GM19452 (cell line): ENCODE results near the gene CHRNA4.

Source experiments
- ATAC-seq: cut with Tn5 transposase; IDR thresholded peaks from one replicate; pipeline ENCODE4 v1.9.1; 2021; ENCODE audit not compliant: unreplicated experiment

CHRNA4 gene

GRCh38 chr20:63322146-63322932 lies 38.8 kb downstream of the CHRNA4 start:
- no peak for ATAC-seq

GRCh38 chr20:63321148-63321831 lies 39.9 kb downstream of the CHRNA4 start:
- no peak for ATAC-seq

DNA sequence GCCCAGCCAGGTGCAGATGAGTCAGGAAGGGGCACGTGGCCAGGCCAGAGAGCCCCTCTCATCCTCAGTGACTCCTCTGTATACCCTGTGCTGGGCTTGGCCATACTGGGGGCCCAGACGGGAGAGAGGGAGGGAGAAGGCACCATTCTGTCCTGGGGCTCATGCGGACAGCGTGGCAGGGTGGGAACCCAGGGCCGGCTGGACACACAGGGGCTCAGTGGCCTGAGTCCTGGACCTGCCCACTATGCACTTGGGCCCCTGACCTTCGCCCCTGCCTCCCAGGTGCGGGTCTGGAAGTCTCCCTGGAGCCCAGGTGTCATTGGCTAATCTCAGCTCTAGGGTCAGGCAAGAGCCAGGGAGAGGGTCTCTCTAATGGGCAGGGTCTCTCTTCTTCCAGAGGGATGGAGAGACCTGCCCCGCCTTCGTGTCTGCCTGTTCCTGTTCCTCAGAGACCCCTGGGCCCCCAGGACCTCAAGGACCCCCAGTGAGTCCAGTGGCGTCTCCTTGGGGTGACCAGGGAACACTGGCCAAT lies 40.5 kb downstream of the CHRNA4 start:
- no peak for ATAC-seq

GRCh38 chr20:63320041-63320511 lies 41.1 kb downstream of the CHRNA4 start:
- no peak for ATAC-seq

DNA sequence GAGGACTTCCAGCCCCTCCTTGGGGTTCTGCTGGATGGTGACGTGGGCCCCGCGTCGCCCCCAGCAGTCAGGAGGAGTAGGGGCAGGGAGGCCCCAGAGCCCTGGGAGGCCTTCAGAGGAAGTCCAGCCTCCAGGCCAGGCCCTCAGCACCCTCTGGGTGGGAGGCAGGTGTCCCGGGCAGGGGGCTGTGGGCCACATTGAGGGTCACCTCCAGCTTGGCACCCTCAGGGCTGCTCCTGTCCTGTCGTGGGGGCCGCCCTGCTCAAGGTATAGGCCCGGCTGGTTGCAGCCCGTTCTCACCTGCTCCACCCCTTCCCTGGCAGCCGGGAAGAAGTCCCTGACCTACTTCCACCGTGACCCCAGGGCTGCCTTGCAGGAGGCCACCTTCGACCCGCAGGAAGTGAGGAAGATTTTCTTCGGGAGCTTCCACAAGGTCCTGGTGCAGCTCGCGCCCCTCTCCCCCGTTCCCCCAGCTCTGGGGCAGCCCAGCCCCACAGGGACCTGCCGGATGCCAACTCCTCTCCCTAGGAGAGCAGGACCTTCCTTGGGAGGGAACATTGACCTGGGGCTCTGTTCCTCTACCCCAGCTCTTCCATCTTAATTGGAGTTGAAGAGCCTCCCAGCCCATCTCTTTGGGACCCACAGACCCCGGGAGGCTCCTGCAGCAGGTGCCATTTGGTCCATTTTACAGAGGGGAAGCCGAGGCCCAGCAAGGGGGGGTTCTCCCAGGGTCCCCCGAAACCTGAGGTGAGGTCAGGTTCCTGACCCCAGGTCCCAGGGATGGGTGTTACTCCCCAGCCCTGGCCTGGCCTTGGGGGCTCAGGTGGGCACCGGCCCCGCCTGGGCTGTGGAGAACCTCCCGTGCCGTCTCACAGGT lies 41.7 kb downstream of the CHRNA4 start:
- no peak for ATAC-seq

DNA sequence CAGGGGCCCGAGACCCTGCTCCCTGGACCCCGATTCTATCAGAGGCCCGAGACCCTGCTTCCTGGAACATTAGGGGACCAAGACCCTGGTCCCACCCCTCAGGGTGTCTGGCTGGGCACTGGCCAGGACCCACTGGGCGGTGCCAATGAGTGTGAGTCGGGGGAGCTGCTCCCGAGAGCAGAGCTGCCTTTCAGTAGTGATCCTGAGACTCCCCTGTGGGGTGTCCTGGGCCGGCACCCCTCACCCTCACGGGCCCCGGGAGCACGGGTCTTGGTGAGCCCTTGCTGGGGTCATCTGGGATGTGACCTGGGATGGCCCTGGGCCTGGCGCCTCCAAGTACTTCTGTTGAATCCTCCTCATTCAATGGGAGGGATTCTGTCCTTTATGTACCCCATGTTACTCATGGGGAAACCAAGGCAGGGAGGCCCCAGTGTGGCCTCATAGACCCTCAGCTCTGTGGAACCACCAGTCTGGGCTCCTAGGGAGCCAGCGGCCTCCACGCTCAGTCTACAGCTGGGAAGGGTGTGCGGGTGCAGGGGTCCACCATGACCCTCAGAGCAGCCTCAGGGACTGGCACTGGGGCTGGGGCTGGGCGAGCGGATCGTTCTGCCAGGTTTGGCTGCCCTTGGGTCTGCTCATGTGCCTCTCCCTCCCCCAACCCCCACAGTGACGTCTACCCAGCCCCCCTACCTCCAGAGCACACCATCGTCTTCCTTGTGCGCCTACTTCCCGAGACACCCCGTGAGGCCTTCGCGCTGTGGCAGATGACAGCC lies 42.6 kb downstream of the CHRNA4 start:
- ATAC-seq, result no peak

GRCh38 chr20:63317601-63318291 lies 43.4 kb downstream of the CHRNA4 start:
- no peak for ATAC-seq

DNA sequence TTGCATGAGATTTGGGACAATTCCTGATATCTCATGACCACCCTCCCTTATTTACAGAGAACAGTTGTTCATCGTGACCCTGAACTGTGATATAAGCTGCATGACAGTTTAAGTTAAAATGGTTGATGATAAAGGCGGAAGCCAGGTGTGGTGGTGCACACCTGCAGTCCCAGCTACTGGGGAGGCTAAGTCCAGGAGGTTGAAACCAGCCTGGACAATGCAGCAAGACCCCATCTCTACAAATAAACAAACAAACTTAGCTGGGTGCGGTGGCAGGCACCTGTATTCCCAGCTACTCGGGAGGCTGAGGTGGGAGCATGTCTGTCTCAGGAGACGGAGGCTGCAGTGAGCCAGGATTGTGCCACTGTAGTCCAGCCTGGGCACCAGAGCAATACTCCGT lies 44.1 kb downstream of the CHRNA4 start:
- no peak for ATAC-seq

GRCh38 chr20:63316502-63316921 lies 44.6 kb downstream of the CHRNA4 start:
- ATAC-seq, result no peak

DNA sequence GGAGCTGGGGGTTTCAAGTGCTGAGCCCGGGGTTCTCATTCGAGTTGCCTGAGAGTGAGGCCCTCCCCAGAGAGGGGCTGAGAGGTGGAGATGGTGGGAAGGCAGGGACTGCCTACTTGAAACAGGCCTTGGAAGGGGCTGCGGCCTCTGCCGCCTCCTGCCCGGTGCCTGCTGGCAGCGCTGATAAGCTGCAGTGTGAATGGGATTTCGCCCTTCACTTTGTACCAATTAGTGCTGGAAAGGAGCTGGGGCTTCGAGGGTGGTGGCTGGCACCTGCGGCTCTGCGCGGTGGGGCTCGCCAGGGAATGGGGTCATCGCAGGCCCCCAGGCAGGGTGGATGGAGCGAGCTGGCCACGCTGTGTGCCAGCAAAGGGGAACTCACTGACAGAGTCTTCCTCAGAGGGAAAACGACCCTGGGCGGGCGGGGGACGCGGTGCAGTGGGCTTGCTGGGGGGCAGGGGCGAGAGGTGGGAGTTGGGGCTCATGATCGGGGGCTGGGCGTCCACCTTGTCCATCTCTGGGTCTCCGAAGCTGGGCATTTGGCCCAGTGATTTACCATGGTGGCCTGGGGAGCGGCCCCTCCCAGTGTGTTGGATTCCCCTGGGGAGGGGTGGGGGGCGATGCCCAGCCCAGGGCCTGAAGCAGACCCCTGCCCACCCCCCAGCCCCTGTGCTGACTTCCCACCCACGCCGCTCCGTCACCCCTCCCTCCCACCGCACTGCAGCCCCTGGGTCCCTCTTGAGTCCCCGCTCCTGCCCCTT lies 45.2 kb downstream of the CHRNA4 start:
- ATAC-seq, result no peak

- no peak for ATAC-seq
Observed at GRCh38 chr20:63315240-63315689, 45.9 kb downstream of the CHRNA4 start.

DNA sequence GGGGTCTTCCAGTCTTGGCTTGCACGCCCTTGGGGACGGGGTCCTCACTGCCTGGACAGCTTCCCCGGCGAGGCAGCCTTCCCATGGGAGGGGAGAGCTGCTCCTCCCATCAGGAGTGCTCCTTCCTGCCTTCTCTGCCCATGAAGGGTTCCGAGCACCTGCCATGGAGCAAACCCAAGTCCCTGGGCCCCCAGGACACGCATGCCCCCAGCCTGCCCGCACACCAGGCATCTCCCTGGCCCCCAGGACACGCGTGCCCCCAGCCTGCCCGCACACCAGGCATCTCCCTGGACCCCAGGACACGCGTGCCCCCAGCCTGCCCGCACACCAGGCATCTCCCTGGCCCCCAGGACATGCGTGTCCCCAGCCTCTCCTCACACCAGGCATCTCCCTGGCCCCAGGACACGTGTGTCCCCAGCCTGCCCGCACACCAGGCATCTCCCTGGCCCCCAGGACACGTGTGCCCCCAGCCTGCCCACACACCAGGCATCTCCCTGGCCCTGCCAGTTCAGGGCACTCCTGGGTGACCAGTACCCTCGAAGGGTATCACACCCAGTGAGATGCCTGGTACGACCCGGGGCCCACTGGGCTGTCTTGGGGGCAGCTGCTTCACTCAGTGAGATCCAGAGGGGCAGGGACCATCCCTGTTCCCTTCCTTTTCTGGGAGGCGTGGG lies 46.4 kb downstream of the CHRNA4 start:
- ATAC-seq, result no peak

- ATAC-seq, result no peak
Observed at GRCh38 chr20:63314015-63314471, 47.1 kb downstream of the CHRNA4 start.

DNA sequence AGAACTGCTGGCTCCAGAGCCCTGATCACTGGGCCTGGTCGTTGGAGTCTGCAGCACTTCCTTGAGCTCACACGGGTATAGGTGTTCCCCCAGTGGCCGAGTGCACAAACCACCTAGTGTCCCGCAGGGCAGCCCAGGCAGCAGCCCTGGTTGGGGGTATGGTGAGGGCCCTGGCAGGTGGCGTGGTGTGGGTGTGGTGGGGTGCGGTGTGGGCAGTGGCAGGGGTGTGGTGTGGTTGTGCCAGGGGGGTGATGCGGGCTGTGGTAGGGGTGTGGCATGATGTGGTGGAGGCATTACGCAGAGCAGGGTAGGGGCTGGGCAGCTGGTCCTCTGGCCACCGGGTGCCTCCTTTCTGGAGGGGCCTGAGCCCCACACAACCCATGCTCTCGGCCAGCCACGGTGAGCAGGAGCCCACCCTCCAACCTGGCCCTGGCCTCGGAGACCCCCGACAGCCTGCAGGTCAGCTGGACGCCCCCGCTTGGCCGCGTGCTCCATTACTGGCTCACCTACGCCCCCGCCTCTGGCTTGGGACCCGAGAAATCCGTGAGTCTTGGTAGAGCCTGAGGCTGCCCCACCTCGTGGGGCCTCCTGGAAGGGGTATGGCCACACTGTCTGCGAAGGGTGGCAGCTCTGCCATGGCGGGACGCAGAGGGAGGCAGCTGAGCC lies 47.7 kb downstream of the CHRNA4 start:
- no peak for ATAC-seq

DNA sequence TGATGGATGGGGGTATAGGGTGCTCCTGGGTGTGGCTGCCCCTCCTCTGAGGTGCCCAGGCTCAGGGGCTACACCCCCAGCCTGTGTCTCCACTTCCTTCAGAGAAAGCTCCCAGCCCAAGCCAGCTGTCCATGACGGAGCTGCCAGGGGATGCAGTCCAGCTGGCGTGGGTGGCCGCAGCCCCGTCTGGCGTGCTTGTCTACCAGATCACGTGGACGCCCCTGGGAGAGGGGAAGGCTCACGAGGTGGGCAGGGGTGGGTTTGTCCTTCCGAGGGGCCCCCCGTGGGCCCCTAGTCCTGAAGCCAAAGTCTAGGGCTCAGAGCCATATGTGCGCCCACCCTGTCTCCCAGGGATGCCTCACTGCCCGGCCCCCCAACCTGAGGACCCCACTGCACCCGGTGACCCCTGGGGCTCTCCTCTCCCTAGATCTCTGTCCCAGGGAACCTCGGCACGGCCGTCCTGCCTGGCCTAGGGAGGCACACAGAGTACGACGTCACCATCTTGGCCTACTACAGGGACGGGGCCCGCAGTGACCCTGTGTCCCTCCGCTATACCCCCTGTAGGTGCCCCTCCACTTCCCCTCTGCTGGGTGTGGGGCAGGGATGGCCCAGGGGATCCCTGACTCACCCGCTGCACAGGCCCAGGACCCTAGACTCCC lies 48.3 kb downstream of the CHRNA4 start:
- no peak for ATAC-seq

DNA sequence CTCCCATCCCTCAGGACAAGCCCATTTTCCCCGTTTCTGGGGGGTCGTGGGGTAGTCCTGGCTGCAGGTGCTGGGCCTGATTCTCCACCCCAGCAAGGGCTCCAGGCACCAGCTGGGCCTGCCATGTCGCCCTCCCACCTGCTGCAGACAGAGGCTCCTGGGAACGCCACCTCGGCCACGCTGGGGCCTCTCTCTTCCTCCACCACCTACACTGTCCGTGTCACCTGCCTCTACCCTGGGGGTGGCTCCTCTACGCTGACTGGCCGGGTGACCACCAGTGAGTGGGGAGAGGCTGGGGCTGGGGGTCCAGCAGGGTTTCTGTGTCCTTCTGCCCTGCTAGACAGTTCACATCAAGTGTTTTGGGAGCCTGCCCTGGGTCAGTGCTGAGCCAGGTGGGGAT lies 48.9 kb downstream of the CHRNA4 start:
- no peak for ATAC-seq

GRCh38 chr20:63311833-63312243 lies 49.3 kb downstream of the CHRNA4 start:
- no peak for ATAC-seq
